IMR-90 (cell line): ENCODE results near the gene OR2A42. TPM values are rescaled to one million over a fixed set of nuclear protein-coding genes. Genes with fewer than 3 reads are reported as not detected.
A peak's percentile ranks its signal among the peaks of the same experiment; 100 is the strongest.
"Not testable (repeated sequence)": the region's sequence is repeated elsewhere in the genome, so short reads cannot be mapped to it uniquely, and the experiment has no call there.

Source experiments
- ATAC-seq: fragments of 200-7000 bp; cut with Tn5 transposase; 2 replicates; pipeline ENCODE4 v1.9.1; 2020; ENCODE audit warnings: low read depth, mild to moderate bottlenecking, moderate library complexity
- BruUV-seq: library from RNA; stranded (reverse); fragments of 400-500 nt; replicated peaks from 2 replicates; lab custom pipeline; 2021; lab: Mats Ljungman, UMichigan
- CTCF ChIA-PET: fragments of 300-600 bp; formaldehyde crosslinking; extraction: SDS; loops from one replicate; lab custom pipeline; 2021; ENCODE audit warnings: antibody characterized with exemption; lab: Yijun Ruan, JAX
- POLR2A ChIA-PET: fragments of 300-600 bp; sonication (Branson Sonifier 250); formaldehyde crosslinking; loops from one replicate; lab custom pipeline; 2022; ENCODE audit warnings: antibody characterized with exemption; ENCODE audit not compliant: unreplicated experiment; lab: Charles Lee
- DNase-seq: peaks from one replicate; pipeline ENCODE4 v3.0.0; 2013
- H2AFZ ChIP-seq: replicated peaks from 2 replicates; pipeline ENCODE3; 2013; ENCODE audit warnings: low read length, mild to moderate bottlenecking; ENCODE audit not compliant: poor library complexity
- H2AK5ac ChIP-seq: 2 replicates; pipeline ENCODE4 v1.6.1; 2013; ENCODE audit warnings: low read depth, low read length, inconsistent platforms
- H2AK9ac ChIP-seq: replicated peaks from 2 replicates; pipeline ENCODE3; 2013; ENCODE audit warnings: mild to moderate bottlenecking, low read depth, low read length, moderate library complexity; ENCODE audit not compliant: poor library complexity
- H2BK120ac ChIP-seq: 2 replicates; pipeline ENCODE4 v1.6.1; 2013; ENCODE audit warnings: low read depth, low read length, inconsistent platforms
- H2BK15ac ChIP-seq: 3 replicates; pipeline ENCODE4 v1.6.1; 2013; ENCODE audit warnings: low read depth, low read length, inconsistent platforms
- H2BK20ac ChIP-seq: 2 replicates; pipeline ENCODE4 v1.6.1; 2013; ENCODE audit warnings: low read depth, mild to moderate bottlenecking, inconsistent platforms, low read length, moderate library complexity
- H2BK5ac ChIP-seq: 2 replicates; pipeline ENCODE4 v1.6.1; 2013; ENCODE audit warnings: mild to moderate bottlenecking, low read depth, low read length, inconsistent platforms; ENCODE audit not compliant: poor library complexity, severe bottlenecking
- H3K14ac ChIP-seq: replicated peaks from 2 replicates; pipeline ENCODE4 v1.6.1; 2013; ENCODE audit warnings: low read depth, low read length, inconsistent platforms
- H3K18ac ChIP-seq: 2 replicates; pipeline ENCODE4 v1.6.1; 2013; ENCODE audit warnings: low read depth, low read length, control low read depth
- H3K23ac ChIP-seq: 2 replicates; pipeline ENCODE4 v1.6.1; 2013; ENCODE audit warnings: low read depth, low read length, inconsistent platforms
- H3K27ac ChIP-seq: 2 replicates; pipeline ENCODE4 v1.5.1; 2013; ENCODE audit warnings: mild to moderate bottlenecking, control low read depth, low read length; ENCODE audit not compliant: insufficient read depth
- H3K27me3 ChIP-seq: 2 replicates; pipeline ENCODE4 v1.6.1; 2013; ENCODE audit warnings: low read length; ENCODE audit not compliant: control insufficient read depth, insufficient read depth
- H3K36me3 ChIP-seq: 2 replicates; pipeline ENCODE4 v1.6.1; 2013; ENCODE audit warnings: low read length, mixed read lengths; ENCODE audit not compliant: control insufficient read depth, insufficient read depth
- H3K4ac ChIP-seq: 2 replicates; pipeline ENCODE4 v1.6.1; 2013; ENCODE audit warnings: low read depth, low read length, inconsistent platforms
- H3K4me1 ChIP-seq: 2 replicates; pipeline ENCODE4 v1.6.1; 2013; ENCODE audit warnings: low read length, mixed read lengths; ENCODE audit not compliant: control insufficient read depth, insufficient read depth
- H3K4me2 ChIP-seq: 2 replicates; pipeline ENCODE4 v1.6.1; 2013; ENCODE audit warnings: low read depth, mild to moderate bottlenecking, control low read depth, low read length, moderate library complexity
- H3K4me3 ChIP-seq: 2 replicates; pipeline ENCODE4 v1.5.1; 2013; ENCODE audit warnings: low read depth, mild to moderate bottlenecking, control low read depth, low read length, moderate library complexity; ENCODE audit not compliant: insufficient read depth
- H3K56ac ChIP-seq: 2 replicates; pipeline ENCODE4 v1.6.1; 2013; ENCODE audit warnings: low read length, inconsistent platforms; ENCODE audit not compliant: insufficient read depth; ENCODE audit errors: extremely low read depth
- H3K79me1 ChIP-seq, 2 experiments: 2 replicates each; pipeline ENCODE4 v1.6.1; 2013; ENCODE audit warnings: low read length in 2 of 2, inconsistent platforms in 1 of 2, low read depth in 1 of 2
- H3K9ac ChIP-seq: 2 replicates; pipeline ENCODE4 v1.6.1; 2013; ENCODE audit warnings: low read depth, low read length, control low read depth
- H3K9me1 ChIP-seq: 2 replicates; pipeline ENCODE4 v1.6.1; 2013; ENCODE audit warnings: low read length, inconsistent platforms; ENCODE audit not compliant: insufficient read depth
- H3K9me3 ChIP-seq: 2 replicates; pipeline ENCODE4 v1.6.1; 2013; ENCODE audit warnings: low read length; ENCODE audit not compliant: control insufficient read depth, insufficient read depth
- H4K20me1 ChIP-seq: 2 replicates; pipeline ENCODE4 v1.6.1; 2013; ENCODE audit warnings: low read length, inconsistent platforms; ENCODE audit not compliant: insufficient read depth
- H4K5ac ChIP-seq: 2 replicates; pipeline ENCODE4 v1.6.1; 2013; ENCODE audit warnings: mild to moderate bottlenecking, low read depth, low read length, control low read depth
- H4K8ac ChIP-seq, 2 experiments: 2 replicates each; pipeline ENCODE4 v1.6.1; 2013; ENCODE audit warnings: low read depth in 2 of 2, low read length in 2 of 2, control low read depth in 1 of 2, inconsistent platforms in 1 of 2
- H4K91ac ChIP-seq: 2 replicates; pipeline ENCODE4 v1.6.1; 2013; ENCODE audit warnings: low read depth, low read length, inconsistent platforms; ENCODE audit not compliant: insufficient read depth
- WGBS, 2 experiments: methylation state at CpG; one replicate each; pipeline versions ENCODE4 v1.1.5 to v1.1.7; 2013; ENCODE audit warnings: missing lambda C conversion rate in 2 of 2; ENCODE audit not compliant: insufficient read length in 1 of 2; ENCODE audit errors: extremely low coverage in 2 of 2; 5-methylcytosine and 5-hydroxymethylcytosine counted together
- dilution Hi-C: fragments of 300-500 bp; cut with HindIII; formaldehyde crosslinking; loops from one replicate; pipeline ENCODE4 v1.14.3; 2018; ENCODE audit warnings: low sequenced_read_pairs; ENCODE audit not compliant: unreplicated experiment
- in situ Hi-C: fragments of 300-500 bp; cut with MboI; formaldehyde crosslinking; loops from 3 replicates; pipeline ENCODE4 v1.14.3; 2019; ENCODE audit warnings: low sequenced_read_pairs, inconsistent platforms, mixed read lengths
- intact Hi-C: fragments of 100-400 bp; cut with micrococcal nuclease; formaldehyde crosslinking; loops from 2 replicates; pipeline ENCODE4 v1.10.0; 2022
- polyA plus RNA-seq, 3 experiments: library from polyadenylated mRNA; depleted of rRNA; stranded (reverse); fragments of >200 nt; gene quantifications; 2 replicates each; pipeline ENCODE4 v1.2.3, GENCODE V29; 2012; ENCODE audit warnings: low replicate concordance in 1 of 3
- total RNA-seq: library from RNA; depleted of rRNA; stranded (reverse); fragments of >200 nt; gene quantifications from 2 replicates; pipeline ENCODE4 v1.2.3, GENCODE V29; 2012

Gene OR2A42
- total and polyA plus RNA-seq, 2 of the 4 experiments (the other 2 are of a cell fraction), result not detected

- dilution Hi-C loops, H2BK15ac ChIP-seq, H3K23ac ChIP-seq, BruUV-seq, POLR2A ChIA-PET, H3K36me3 ChIP-seq, H3K4me1 ChIP-seq, H3K4me2 ChIP-seq, H3K9ac ChIP-seq, H3K27me3 ChIP-seq, H3K4ac ChIP-seq, H2BK5ac ChIP-seq, H2AFZ ChIP-seq, H3K4me3 ChIP-seq, H2AK9ac ChIP-seq, H3K27ac ChIP-seq, intact Hi-C loops, H3K79me1 ChIP-seq, H3K14ac ChIP-seq, H2BK120ac ChIP-seq, H2BK20ac ChIP-seq, H4K5ac ChIP-seq, H4K20me1 ChIP-seq, H4K91ac ChIP-seq, DNase-seq, H3K9me1 ChIP-seq, H3K9me3 ChIP-seq, H3K18ac ChIP-seq, CTCF ChIA-PET, H2AK5ac ChIP-seq, H4K8ac ChIP-seq, H3K56ac ChIP-seq: not testable (repeated sequence)
- in situ Hi-C loops, result loop anchor here (25.0 kb wide), 1 partner anchor 192 kb away; no protein-coding TSS in a partner anchor
- WGBS, 2 experiments, result no CpG with 5 or more reads among the region's 51 CpGs
- ATAC-seq, result peak; percentile 40
These were observed 44.1 kb downstream of the OR2A42 start, which contains the start of gene ARHGEF35 for GRCh38 chr7:144195212-144195872. TSS of gene ARHGEF35 (minus strand) at chr7:144195833. CDS start at chr7:144188383, 7,450 bp downstream.

GRCh38 chr7:144194453-144194852 is 45.0 kb downstream of the OR2A42 start:
- intact Hi-C loops, H3K4me3 ChIP-seq, H3K4ac ChIP-seq, BruUV-seq, H2BK15ac ChIP-seq, H3K9ac ChIP-seq, H3K9me3 ChIP-seq, dilution Hi-C loops, H4K20me1 ChIP-seq, H3K4me1 ChIP-seq, H3K14ac ChIP-seq, H2BK20ac ChIP-seq, DNase-seq, H2BK120ac ChIP-seq, H4K5ac ChIP-seq, H2AK9ac ChIP-seq, H3K27ac ChIP-seq, H3K79me1 ChIP-seq, H3K23ac ChIP-seq, H3K56ac ChIP-seq, H4K8ac ChIP-seq, H3K4me2 ChIP-seq, ATAC-seq, H4K91ac ChIP-seq, H2AK5ac ChIP-seq, POLR2A ChIA-PET, H3K36me3 ChIP-seq, H2BK5ac ChIP-seq, H2AFZ ChIP-seq, H3K18ac ChIP-seq, CTCF ChIA-PET, H3K27me3 ChIP-seq, H3K9me1 ChIP-seq: not testable (repeated sequence)
- no CpG with 5 or more reads among the region's 6 CpGs for WGBS, 2 experiments
- in situ Hi-C loops, result loop anchor here (25.0 kb wide), 1 partner anchor 193 kb away; no protein-coding TSS in a partner anchor
